Endothelial cell of umbilical vein (primary cell): ENCODE data around the gene SYNGR1. TPM values are rescaled to one million over a fixed set of nuclear protein-coding genes. Genes with fewer than 3 reads are reported as not detected.

Experiments used
- BruUV-seq: library from RNA; stranded (reverse); fragments of 400-500 nt; replicated peaks from 2 replicates; lab custom pipeline; 2021; lab: Mats Ljungman, UMichigan
- CTCF ChIA-PET: fragments of 300-600, 350-600 bp; sonication (Branson Sonifier 250); formaldehyde crosslinking; loops from one replicate; lab custom pipeline; 2021; ENCODE audit warnings: antibody characterized with exemption, inconsistent platforms; lab: Charles Lee
- POLR2A ChIA-PET: fragments of 300-600, 350-600 bp; sonication (Branson Sonifier 250); formaldehyde crosslinking; loops from one replicate; lab custom pipeline; 2021; ENCODE audit warnings: antibody characterized with exemption, inconsistent platforms; lab: Charles Lee
- DNase-seq: peaks from one replicate; pipeline ENCODE4 v3.0.0-alpha.2; 2011; ENCODE audit warnings: low read depth, low spot score
- FAIRE-seq: peaks from 2 replicates; lab custom pipeline; 2011; peaks lifted over from hg19 to GRCh38; lab: Jason Lieb, UNC
- H2AFZ ChIP-seq: 2 replicates; pipeline ENCODE4 v1.6.0; 2012; ENCODE audit warnings: low read depth, low read length, control low read depth, inconsistent platforms
- H3K27ac ChIP-seq: 2 replicates; pipeline ENCODE4 v1.5.1; 2011; ENCODE audit warnings: low read depth, mild to moderate bottlenecking, control low read depth, low read length, moderate library complexity; ENCODE audit not compliant: insufficient read depth
- H3K27me3 ChIP-seq, 2 experiments: 2 replicates each; pipeline versions ENCODE4 v1.6.0 to v1.6.1; 2011; ENCODE audit warnings: low read length in 2 of 2, mixed read lengths in 1 of 2; ENCODE audit not compliant: control insufficient read depth in 2 of 2, insufficient read depth in 2 of 2
- H3K36me3 ChIP-seq, 2 experiments: 2 replicates in 1 of 2; 3 replicates in 1 of 2; pipeline ENCODE4 v1.5.1; 2011; ENCODE audit warnings: low read length in 2 of 2, mild to moderate bottlenecking in 1 of 2, moderate library complexity in 1 of 2; ENCODE audit not compliant: control insufficient read depth in 2 of 2, insufficient read depth in 2 of 2; ENCODE audit errors: extremely low read depth in 1 of 2
- H3K4me1 ChIP-seq: 3 replicates; pipeline ENCODE4 v1.5.1; 2011; ENCODE audit warnings: mild to moderate bottlenecking, low read length; ENCODE audit not compliant: control insufficient read depth, insufficient read depth; ENCODE audit errors: extremely low read depth
- H3K4me2 ChIP-seq: 2 replicates; pipeline ENCODE4 v1.6.1; 2011; ENCODE audit warnings: low read length, control low read depth, mixed read lengths; ENCODE audit not compliant: insufficient read depth
- H3K4me3 ChIP-seq, 3 experiments: fragments of 200-600 bp in 1 of 3; sonication (generic), shearing (Covaris generic) in 1 of 3; replicated peaks in 1 of 3; 2 replicates each; pipeline ENCODE4 v1.5.1; 2011 to 2016; ENCODE audit warnings: control low read depth in 3 of 3, low read length in 3 of 3, mild to moderate bottlenecking in 2 of 3, inconsistent platforms in 1 of 3, low read depth in 1 of 3, moderate library complexity in 1 of 3; ENCODE audit not compliant: insufficient read depth in 1 of 3
- H3K79me2 ChIP-seq: 2 replicates; pipeline ENCODE4 v1.6.0; 2012; ENCODE audit warnings: low read length, inconsistent platforms; ENCODE audit not compliant: control insufficient read depth, insufficient read depth
- H3K9ac ChIP-seq: replicated peaks from 2 replicates; pipeline ENCODE3; 2011; ENCODE audit warnings: low read length, control low read depth; ENCODE audit not compliant: insufficient read depth; ENCODE audit errors: extremely low read depth
- H3K9me1 ChIP-seq: replicated peaks from 3 replicates; pipeline ENCODE4 v1.6.0; 2011; ENCODE audit warnings: mild to moderate bottlenecking, low read length; ENCODE audit not compliant: control insufficient read depth, insufficient read depth; ENCODE audit errors: extremely low read depth
- H3K9me3 ChIP-seq: replicated peaks from 2 replicates; pipeline ENCODE4 v1.5.1; 2012; ENCODE audit warnings: low read length, inconsistent platforms; ENCODE audit not compliant: control insufficient read depth, insufficient read depth
- H4K20me1 ChIP-seq: replicated peaks from 2 replicates; pipeline ENCODE3; 2011; ENCODE audit warnings: mild to moderate bottlenecking, low read length; ENCODE audit not compliant: control insufficient read depth, insufficient read depth; ENCODE audit errors: extremely low read depth
- EZH2 ChIP-seq: IDR thresholded peaks from 2 replicates; pipeline ENCODE4 v1.6.1; 2012; ENCODE audit warnings: borderline replicate concordance, low read depth, mild to moderate bottlenecking, moderate library complexity, low read length, inconsistent platforms; ENCODE audit not compliant: severe bottlenecking
- FOS ChIP-seq: IDR thresholded peaks from 2 replicates; pipeline ENCODE4 v1.6.1; 2011; ENCODE audit warnings: mild to moderate bottlenecking, low read length, moderate library complexity, borderline replicate concordance; ENCODE audit not compliant: insufficient read depth
- GATA2 ChIP-seq: IDR thresholded peaks from 2 replicates; pipeline ENCODE4 v1.7.0; 2011; ENCODE audit warnings: low read depth, mild to moderate bottlenecking, moderate library complexity, mixed read lengths, low read length; ENCODE audit not compliant: insufficient read length, insufficient read depth
- MAX ChIP-seq: IDR thresholded peaks from 2 replicates; pipeline ENCODE4 v1.6.1; 2011; ENCODE audit not compliant: insufficient read depth, insufficient read length
- MYC ChIP-seq: IDR thresholded peaks from one replicate; pipeline ENCODE4 v1.6.1; 2011; ENCODE audit warnings: mild to moderate bottlenecking, low read depth, low read length
- POLR2A ChIP-seq: IDR thresholded peaks from 2 replicates; pipeline ENCODE4 v1.6.1; 2012; ENCODE audit warnings: low read depth, mild to moderate bottlenecking, control low read depth, low read length
- POLR2AphosphoS5 ChIP-seq: IDR thresholded peaks from 2 replicates; pipeline ENCODE4 v1.6.1; 2012; ENCODE audit warnings: low read depth, mild to moderate bottlenecking, control low read depth, low read length, moderate library complexity; ENCODE audit not compliant: insufficient read depth
- dilution Hi-C: fragments of 300-500 bp; cut with MboI; formaldehyde crosslinking; loops from one replicate; pipeline ENCODE4 v1.15.0; 2019; ENCODE audit warnings: low sequenced_read_pairs; ENCODE audit not compliant: extremely low pct_ligation_motif_present
- intact Hi-C: fragments of 100-400 bp; cut with micrococcal nuclease; formaldehyde crosslinking; loops from one replicate; pipeline ENCODE4 v1.10.0; 2022
- polyA plus RNA-seq, 4 experiments: library from polyadenylated mRNA; depleted of rRNA in 3 of 4; stranded (reverse) in 3 of 4; unstranded in 1 of 4; fragments of >200 nt; gene quantifications; 2 replicates each; pipeline versions ENCODE4 v1.2.1 to v1.2.3, GENCODE V29; 2011 to 2012; ENCODE audit warnings: missing spikeins in 1 of 4
- total RNA-seq: library from RNA; stranded (reverse); gene quantifications from 2 replicates; pipeline ENCODE4 v1.2.3, GENCODE V29; 2021

The SYNGR1 gene
- total and polyA plus RNA-seq, 2 donors (not counting 3 experiments of a cell fraction or from before 2014, with no cell fraction given): 3.8 to 10.2 TPM

DNA sequence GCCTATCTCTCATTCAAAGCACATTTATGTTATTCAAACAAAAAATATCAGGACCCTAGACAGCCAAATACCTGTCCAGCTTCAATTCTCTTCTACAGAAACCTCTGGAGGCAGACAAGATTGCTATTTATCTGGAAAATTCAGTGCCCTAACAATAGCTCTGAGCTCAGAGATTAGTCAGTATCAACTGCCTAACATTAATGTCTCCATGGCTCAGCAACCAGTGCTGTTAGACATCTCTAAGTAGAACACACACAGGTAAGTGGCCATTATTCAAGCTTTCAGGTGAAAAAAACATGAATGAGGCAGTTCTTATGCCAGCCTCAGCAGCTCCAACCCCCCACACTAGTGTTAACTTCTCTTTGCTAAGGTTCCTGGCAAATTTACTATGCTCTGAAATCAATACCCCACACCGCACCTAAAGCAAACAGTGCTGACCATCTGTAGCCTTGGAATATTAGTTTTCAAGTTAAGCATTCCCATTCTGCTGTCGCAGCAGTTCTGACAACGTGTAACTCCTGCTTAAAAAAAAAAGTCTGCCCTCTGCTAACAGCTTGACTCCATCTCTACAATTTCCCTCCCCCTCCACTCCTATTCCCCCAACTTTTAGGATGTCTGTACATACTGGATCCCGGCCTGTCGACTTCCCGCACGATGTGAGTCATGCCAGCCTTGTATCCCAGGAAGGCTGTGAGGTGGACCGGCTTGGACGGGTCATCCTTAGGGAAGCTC lies 31.9 kb upstream of the SYNGR1 start:
- Histone ChIP-seq H2AFZ (no peak overlapping the region), H3K9me3 (no peaks in the 10 kb centered on the region), H3K9ac (peak overlapping the region; percentile 99), H3K27ac (peak overlapping the region; percentile 92), H4K20me1 (no peaks in the 10 kb centered on the region), H3K9me1 (no peaks in the 10 kb centered on the region), H3K4me1 (peaks cover 39% of the 10 kb centered on the region), H3K36me3 (peaks cover 36 to 47% of the 10 kb centered on the region in 2 experiments), H3K4me2 (peak overlapping the region; percentile 83), H3K27me3 (no peaks in the 10 kb centered on the region), H3K79me2 (peaks cover 63% of the 10 kb centered on the region), H3K4me3 (peak overlapping the region; percentile 52 to 98 (median 96))
- peak; percentile 35 for DNase-seq
- TF ChIP-seq POLR2AphosphoS5 (no peak), MAX (no peak), EZH2 (no peak), GATA2 (no peak), MYC (no peak), FOS (no peak), POLR2A (no peak)
- dilution Hi-C loops: no loop called here
- ChIA-PET POLR2A (interaction anchor here (0.6 to 5.8 kb wide), 25 partner anchors 9 to 214 kb away, joined by 3 to 31 read pairs (median 5); partner anchors contain the start of genes CBX7, MIEF1, PDGFB and RPS19BP1), CTCF (interaction anchor here (0.9 to 5.9 kb wide), 16 partner anchors 14 to 212 kb away, joined by 3 to 52 read pairs (median 14); no protein-coding TSS in a partner anchor)
- intact Hi-C loops: loop anchor here (2.0 to 10.0 kb wide), 3 partner anchors 25 to 445 kb away; partner anchors contain the start of gene CBX6
- BruUV-seq: no TSS peak
- peak; percentile 83 for FAIRE-seq
